Embryonic facial prominence (tissue), 1 donor: ENCODE measurements around the gene MAN1B1.

Source experiments
- DNase-seq: peaks from one replicate; pipeline ENCODE4 v3.0.0-alpha.2; 2016; ENCODE audit errors: extremely low spot score

Gene MAN1B1

DNA sequence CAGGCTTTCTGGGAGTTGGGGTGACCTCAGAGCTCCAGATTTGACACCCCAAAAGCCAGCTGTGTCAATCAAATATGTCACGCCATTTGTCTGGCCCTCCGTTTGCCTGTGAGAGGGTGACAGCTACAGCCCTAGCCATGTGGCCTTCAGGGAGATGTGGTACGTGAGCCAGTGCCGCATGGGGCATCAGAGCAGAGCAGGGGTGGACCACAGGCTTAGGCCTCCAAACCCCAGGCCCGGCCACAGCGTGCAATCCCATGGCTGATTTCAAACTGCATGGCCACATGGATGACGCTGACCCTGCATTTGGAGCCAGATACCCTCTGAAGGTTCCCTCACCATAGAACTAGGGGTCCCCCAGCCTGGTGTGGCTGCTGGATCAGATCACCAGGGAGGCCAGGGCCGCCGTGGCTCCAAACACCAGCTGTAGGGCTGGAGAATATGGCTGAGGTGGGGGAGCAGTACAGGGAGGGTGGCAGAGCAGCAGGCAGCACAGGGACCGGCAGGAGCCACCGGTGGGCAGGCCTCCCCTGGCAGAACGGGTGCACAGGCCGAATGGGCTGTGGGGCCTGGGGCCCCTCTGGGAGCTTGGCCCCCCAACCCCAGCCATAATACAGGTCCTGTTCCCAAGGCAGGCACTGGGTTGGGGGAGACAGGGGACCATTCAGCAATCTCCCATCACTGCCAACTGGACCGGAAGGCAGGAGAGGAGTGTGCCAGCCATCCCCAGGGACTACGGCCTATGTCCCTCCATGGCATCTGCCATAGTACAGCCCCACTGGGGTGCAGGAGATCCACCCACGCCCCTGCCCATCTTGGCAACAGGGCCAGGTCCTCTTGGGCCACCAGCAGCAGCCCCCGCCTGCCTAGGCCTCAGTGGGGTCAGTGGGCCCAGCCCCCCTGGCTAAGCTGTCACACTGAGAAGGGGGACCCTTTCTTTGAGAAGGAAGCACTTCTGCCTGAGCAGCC is 18.0 kb upstream of the MAN1B1 start:
- DNase-seq, result no peak

GRCh38 chr9:137069508-137070091 is 17.2 kb upstream of the MAN1B1 start:
- DNase-seq, result no peak

- peak; percentile 62 for DNase-seq
These were observed 16.4 kb upstream of the MAN1B1 start, which contains the start of gene SAPCD2 for GRCh38 chr9:137070201-137070905. Gene SAPCD2, minus strand, starts transcription at chr9:137070557. Its CDS starts 97 bp downstream, at chr9:137070460.

DNA sequence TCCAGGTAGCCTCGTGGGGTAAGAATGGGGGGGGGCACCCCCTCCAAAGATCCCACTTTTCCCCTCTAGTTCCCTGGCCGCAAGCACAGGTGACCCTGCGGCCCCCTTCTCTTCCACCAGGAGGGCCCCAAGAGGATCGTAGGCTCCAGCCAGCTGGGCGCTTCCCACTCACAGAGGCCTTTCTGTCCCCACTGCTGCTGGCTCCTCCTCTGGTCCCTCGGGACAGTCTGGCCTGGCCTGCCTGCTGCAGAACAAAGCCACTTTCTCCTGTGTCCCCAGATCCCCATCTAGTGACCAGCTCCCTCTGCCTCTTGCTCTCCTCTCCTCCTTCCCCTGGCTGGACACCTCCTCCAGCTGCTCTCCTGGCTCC is 15.9 kb upstream of the MAN1B1 start:
- no peak for DNase-seq

DNA sequence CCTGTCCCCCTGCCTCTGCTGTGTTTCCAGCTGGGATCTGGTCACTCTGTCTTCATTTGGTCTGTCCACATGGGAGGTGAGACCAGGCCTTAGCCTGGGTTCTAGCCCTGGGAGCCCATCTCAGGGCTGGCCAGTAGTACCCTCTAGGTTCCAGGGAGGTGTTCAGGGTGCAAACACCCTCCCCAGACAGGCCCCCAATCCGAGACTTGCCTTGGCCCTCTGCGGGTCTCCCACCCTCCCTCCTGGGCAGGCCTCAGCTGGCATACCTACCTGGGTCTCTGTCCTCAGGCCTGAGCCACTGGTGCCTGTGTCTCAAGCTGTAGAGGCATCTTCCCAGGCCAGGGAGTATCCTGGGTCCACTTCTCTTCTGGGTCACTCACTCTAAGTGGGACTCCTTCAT is 15.5 kb upstream of the MAN1B1 start:
- no peak for DNase-seq

GRCh38 chr9:137073992-137074399 is 12.8 kb upstream of the MAN1B1 start:
- no peak for DNase-seq

- no peak for DNase-seq
These were observed 12.0 kb upstream of the MAN1B1 start for GRCh38 chr9:137074657-137075274.

GRCh38 chr9:137075275-137075775 is 11.5 kb upstream of the MAN1B1 start:
- DNase-seq, result no peak

- DNase-seq, result no peak
These were observed 10.2 kb upstream of the MAN1B1 start for GRCh38 chr9:137076636-137077009.

DNA sequence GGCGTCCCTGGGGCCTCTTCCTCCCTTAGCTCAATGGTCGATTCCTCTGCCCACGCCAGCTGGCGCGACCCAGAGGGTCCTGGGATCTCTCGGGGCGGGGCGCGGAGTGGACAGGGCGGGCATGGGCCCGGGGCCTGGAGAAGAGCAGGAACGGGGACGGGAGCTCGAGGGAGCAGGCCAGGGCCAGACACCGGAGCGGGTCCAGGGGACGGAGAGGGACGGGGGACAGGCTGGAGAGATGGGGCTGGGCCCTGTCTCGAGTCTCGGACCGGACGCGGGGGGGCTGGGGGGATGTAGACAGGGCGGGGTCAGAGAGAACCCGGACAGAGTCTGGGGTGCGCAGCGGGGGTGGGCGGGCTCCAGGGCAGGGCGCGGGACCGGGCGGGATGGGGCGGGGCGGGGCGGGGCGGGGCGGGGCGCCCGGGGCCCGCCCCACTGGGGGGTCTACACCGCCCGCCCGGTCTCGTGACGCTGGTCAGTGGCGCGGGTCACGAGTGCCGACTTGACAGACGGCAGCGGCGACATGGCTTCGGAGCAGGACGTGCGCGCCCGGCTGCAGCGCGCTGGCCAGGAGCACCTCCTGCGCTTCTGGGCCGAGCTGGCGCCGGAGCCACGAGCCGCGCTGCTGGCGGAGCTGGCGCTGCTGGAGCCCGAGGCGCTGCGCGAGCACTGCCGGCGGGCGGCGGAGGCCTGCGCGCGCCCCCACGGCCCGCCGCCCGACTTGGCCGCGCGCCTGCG is 9.6 kb upstream of the MAN1B1 start, which contains the start of gene UAP1L1:
UAP1L1 (plus strand) TSS at position 508 of the 738 bp plus-strand sequence; CDS start at position 524, 16 bp downstream.
- DNase-seq, result no peak

- no peak for DNase-seq
These were observed 8.8 kb upstream of the MAN1B1 start for GRCh38 chr9:137077758-137078693.

DNA sequence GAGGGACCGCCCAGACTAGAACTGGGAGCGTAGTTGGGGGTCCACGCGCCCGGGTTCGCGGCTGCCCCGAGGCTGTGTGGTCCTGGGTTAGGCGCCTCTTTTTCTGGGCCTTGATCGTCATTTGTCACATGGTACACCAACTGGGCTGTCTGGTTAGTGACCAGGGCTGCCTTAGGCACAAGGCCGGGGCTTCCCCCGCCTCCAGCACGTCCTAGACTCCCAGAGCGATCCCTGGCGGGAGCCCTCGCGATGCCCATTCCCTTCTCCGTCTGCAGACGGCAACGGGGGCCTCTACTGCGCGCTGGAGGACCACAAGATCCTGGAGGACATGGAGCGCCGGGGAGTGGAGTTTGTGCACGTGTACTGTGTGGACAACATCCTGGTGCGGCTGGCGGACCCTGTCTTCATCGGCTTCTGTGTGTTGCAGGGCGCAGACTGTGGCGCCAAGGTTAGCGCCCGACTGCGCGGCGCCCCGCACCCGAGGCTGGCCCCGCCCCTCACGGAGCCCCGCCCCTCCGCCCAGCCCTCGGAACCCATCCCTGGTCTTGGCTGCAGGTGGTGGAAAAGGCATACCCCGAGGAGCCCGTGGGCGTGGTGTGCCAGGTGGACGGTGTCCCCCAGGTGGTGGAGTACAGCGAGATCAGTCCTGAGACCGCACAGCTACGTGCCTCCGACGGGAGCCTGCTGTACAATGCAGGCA is 7.9 kb upstream of the MAN1B1 start:
- DNase-seq, result no peak

- no peak for DNase-seq
These were observed 7.4 kb upstream of the MAN1B1 start for GRCh38 chr9:137079401-137079787.

DNA sequence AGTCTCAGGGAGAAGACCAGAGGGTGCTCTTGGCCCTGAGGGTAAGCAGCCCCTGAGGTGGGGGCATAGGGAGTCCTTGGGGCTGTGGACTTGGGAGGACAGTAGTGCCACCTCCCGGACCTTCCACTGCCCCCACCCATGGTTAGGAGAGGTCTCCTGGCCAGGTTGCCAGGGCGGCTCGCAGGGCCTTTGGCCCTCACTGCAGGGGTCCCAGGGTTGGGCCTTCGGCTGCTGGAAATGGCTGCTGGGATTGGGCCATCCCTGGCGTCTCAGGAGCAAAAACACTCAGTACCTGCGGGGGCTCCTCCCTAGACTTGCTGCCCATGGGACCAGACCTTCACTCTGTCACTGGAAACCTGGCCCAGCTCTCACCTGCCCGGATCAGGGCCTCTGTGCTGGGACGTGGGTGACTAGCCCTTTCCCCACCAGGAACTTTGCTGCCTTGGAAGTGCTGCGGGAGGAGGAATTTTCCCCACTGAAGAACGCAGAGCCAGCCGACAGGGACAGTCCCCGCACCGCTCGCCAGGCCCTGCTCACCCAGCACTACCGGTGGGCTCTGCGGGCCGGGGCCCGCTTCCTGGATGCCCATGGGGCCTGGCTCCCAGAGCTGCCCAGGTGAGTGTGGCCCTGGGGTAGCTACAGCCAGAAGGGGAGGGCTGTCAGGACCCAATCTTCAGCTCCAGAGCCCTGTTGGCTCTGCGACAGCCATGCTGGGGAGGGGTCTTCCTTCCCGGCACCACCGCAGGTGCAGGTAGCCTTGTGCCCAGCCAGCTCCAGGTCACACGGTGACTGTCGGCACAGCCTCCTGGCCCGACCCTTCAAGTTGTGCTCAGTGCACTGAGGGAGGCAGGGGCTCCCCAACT is 6.3 kb upstream of the MAN1B1 start:
- no peak for DNase-seq

- DNase-seq, result no peak
These were observed 4.4 kb upstream of the MAN1B1 start for GRCh38 chr9:137082222-137082924.

DNA sequence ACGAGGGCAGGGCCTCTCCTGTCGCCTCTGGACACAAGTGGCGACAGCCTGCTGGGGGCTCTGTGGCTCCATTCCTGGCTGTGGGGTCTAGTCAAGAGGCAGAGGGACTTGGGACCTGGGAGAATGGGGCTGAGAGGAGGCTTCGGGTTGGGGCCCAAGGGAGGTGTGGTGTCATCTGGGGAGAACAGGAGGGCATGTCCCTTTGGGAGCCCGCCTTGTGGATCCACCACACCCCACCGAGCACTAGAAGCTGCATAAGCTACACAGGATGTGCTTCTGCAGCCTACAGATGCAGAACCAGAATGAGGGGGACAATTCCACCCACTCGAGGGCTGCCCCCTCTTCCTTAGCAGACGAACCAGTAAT is 3.9 kb upstream of the MAN1B1 start:
- DNase-seq, result no peak

DNA sequence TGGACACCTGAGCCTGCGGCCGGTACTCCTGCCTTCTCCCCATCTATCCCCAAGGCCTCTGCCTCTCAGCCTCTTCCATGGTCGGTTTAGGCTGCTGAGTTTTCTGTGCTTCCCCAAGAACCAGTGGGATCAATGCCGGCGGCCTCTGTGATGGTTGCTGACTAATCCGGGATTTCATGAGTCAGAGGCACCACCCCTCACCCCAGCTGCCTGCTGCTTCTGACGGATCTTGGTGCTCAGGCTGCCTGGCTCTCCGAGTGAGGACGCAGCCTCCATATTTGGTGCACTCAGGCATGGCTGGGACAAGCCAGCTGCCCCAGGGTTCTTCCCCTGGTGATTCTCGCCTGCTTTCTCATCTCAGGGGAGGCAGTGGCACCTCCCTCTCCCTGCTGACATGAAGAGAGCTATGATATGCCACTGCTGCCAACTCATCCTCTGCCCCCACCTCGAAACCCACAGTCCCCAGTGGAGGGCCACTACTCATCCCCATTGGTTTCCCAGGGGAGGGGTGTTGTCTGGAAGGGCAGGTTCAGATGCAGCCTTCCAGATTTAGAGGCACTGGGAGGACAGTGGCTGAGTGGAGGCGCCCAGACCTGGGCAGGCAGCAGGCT is 3.3 kb upstream of the MAN1B1 start:
- DNase-seq, result no peak
